ENCODE data around the gene RHBG. TPM values are rescaled to one million over a fixed set of nuclear protein-coding genes. Genes with fewer than 3 reads are reported as not detected.

Gene RHBG
- total RNA-seq, 1 experiment from 2014 or later = 1.5 TPM

DNA sequence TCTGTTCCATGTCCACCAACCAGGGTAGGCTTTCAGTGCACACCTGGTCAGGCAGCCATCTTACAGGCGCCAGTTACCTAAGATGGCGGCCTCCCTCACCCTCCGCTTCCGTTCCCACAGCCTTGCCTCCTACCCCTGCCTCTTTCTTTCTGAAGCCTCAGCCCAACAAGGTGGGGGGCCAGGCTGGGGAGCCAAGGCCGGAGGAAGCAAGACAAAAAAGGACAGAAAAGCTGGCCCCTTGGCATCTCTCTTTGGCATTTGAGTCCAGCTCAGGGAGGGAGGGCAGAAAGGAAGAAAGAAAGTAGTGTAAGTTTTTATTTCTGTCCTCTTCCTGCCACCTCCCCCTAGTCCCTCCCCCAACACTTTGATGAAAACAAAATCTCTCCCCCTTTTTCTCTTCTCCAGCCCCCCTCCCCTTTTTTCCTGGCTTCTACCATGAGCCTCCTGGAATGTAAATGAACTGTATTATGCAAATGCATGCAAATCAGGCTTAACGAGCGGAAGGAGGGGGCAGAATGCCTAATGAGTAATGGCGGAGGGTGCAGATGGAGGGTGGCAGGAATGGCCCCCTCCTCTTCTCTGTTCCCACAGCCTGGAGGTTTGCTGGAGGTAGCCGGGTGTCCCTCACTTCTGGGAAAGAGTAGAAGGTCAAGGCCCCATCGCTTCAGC, 43.8 kb downstream of the RHBG start:
- no peaks in the 10 kb centered on the region for H3K23me2 ChIP-seq (ENCODE audit: insufficient read length, low read depth, low read length, poor library complexity, severe bottlenecking)
- H3K4me3 Mint-ChIP-seq = no peak overlapping the region; a peak in 1 of 5 replicates
- no peak overlapping the region for H3K4ac ChIP-seq (ENCODE audit: low read depth, low read length)
- no peak overlapping the region for H4K5ac ChIP-seq (ENCODE audit: insufficient read length, low read depth, low read length)
- H3K27me3 ChIP-seq (ENCODE audit: insufficient read depth, low read length) = no peaks in the 10 kb centered on the region
- no peaks in the 10 kb centered on the region for H3K9me3 Mint-ChIP-seq
- no peak overlapping the region; the same call in 1 of the 2 replicates for H3K14ac ChIP-seq (ENCODE audit: insufficient read depth, low read length)
- no peak overlapping the region for H4K8ac ChIP-seq (replicated peaks; ENCODE audit: insufficient read length, low read depth, low read length)
- peaks cover 20 to 38% of the 10 kb centered on the region in 2 experiments for H3K4me1 Mint-ChIP-seq
- H4K91ac ChIP-seq (ENCODE audit: insufficient read length, low read depth, low read length) = no peak overlapping the region
- H3K36me3 Mint-ChIP-seq (ENCODE audit: insufficient read depth in 1 of 3, low read depth in 3 of 3) = peaks cover 0 to 11% (median 5%) of the 10 kb centered on the region in 3 experiments; a peak in 3 of 7 replicates
- no CpG with 5 or more reads among the region's 10 CpGs for WGBS (ENCODE audit: extremely low coverage, insufficient read length, low lambda C conversion rate)
- no peak overlapping the region for H3K56ac ChIP-seq (ENCODE audit: insufficient read length, low read depth, low read length)
- no peak overlapping the region for H2AFZ ChIP-seq (ENCODE audit: low read length)
- no peak overlapping the region for H2BK5ac ChIP-seq (ENCODE audit: insufficient read length, low read length)
- no peak overlapping the region for H3K27ac Mint-ChIP-seq
- DNase-seq = no peak
- no peak overlapping the region for H3K18ac ChIP-seq (ENCODE audit: insufficient read length, low read depth, low read length)
- no peak overlapping the region for H2BK12ac ChIP-seq (ENCODE audit: insufficient read length, low read depth, low read length)
- peaks cover 5% of the 10 kb centered on the region; the same call in 1 of the 2 replicates for H3K4me1 ChIP-seq (ENCODE audit: insufficient read depth, low read length)
- H3K23ac ChIP-seq (ENCODE audit: insufficient read length, low read depth, low read length) = no peak overlapping the region
- H3K9me3 ChIP-seq (ENCODE audit: control insufficient read depth, low read depth, low read length) = no peaks in the 10 kb centered on the region
- no peaks in the 10 kb centered on the region for H3K79me1 ChIP-seq (ENCODE audit: insufficient read depth, low read depth, low read length, poor library complexity, severe bottlenecking)
- H3K9ac ChIP-seq (ENCODE audit: extremely low read depth, insufficient read length, low read length) = no peak overlapping the region
- H2BK15ac ChIP-seq (ENCODE audit: low read depth, low read length) = no peak overlapping the region
- no peak overlapping the region for H2BK120ac ChIP-seq (ENCODE audit: low read depth, low read length, poor library complexity, severe bottlenecking)
- no peak overlapping the region for H3K27ac ChIP-seq (ENCODE audit: insufficient read length, low read depth, low read length)
- no peak overlapping the region for H2BK20ac ChIP-seq (ENCODE audit: low read depth, low read length, poor library complexity, severe bottlenecking)
- no peak overlapping the region for H2AK5ac ChIP-seq (ENCODE audit: insufficient read length, low read length)
- no peaks in the 10 kb centered on the region for H3K79me2 ChIP-seq (ENCODE audit: insufficient read depth, low read length)
- H3K4me2 ChIP-seq (ENCODE audit: insufficient read depth, insufficient read length, low read length) = no peak overlapping the region
- H3K27me3 Mint-ChIP-seq (ENCODE audit: low read depth) = peaks cover 6% of the 10 kb centered on the region; the same call in 1 of the 2 replicates
- TF ChIP-seq, protein P1, sequence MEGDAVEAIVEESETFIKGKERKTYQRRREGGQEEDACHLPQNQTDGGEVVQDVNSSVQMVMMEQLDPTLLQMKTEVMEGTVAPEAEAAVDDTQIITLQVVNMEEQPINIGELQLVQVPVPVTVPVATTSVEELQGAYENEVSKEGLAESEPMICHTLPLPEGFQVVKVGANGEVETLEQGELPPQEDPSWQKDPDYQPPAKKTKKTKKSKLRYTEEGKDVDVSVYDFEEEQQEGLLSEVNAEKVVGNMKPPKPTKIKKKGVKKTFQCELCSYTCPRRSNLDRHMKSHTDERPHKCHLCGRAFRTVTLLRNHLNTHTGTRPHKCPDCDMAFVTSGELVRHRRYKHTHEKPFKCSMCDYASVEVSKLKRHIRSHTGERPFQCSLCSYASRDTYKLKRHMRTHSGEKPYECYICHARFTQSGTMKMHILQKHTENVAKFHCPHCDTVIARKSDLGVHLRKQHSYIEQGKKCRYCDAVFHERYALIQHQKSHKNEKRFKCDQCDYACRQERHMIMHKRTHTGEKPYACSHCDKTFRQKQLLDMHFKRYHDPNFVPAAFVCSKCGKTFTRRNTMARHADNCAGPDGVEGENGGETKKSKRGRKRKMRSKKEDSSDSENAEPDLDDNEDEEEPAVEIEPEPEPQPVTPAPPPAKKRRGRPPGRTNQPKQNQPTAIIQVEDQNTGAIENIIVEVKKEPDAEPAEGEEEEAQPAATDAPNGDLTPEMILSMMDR (conservative IDR thresholded peaks at IDR 0.05) = no peak
- H3T11ph ChIP-seq (ENCODE audit: low read length) = no peak overlapping the region
- H4K20me1 ChIP-seq (ENCODE audit: control insufficient read depth, insufficient read depth, insufficient read length) = no peaks in the 10 kb centered on the region
